ENCODE data around the gene TTN. TPM values are rescaled to one million over a fixed set of nuclear protein-coding genes. Genes with fewer than 3 reads are reported as not detected.

Gene TTN
- total RNA-seq, 2 donors from 2014 or later, result 26.5 to 94.6 TPM

- intact Hi-C loops (cut with DNase I), result no loop called here
- 91 to 96% methylated on average over 6 of the region's 6 CpGs for WGBS, 2 donors
- H3K9me3 ChIP-seq, result no peaks in the 10 kb centered on the region
- H3K27me3 ChIP-seq, result no peaks in the 10 kb centered on the region
- TF ChIP-seq CTCF (IDR thresholded peaks at IDR 0.05) (no peak), POLR2A (IDR thresholded peaks at IDR 0.05) (no peak)
- ATAC-seq (no peak), DNase-seq (no peak)
- H3K36me3 ChIP-seq (replicated peaks in 1 of 2; ENCODE audit: insufficient read depth in 1 of 2, low read depth in 2 of 2), result peaks cover 5 to 6% of the 10 kb centered on the region in 2 donors
- no peaks in the 10 kb centered on the region for H3K4me1 ChIP-seq
- H3K27ac ChIP-seq, result no peak overlapping the region
- no peak overlapping the region for H3K4me3 ChIP-seq
Measured at GRCh38 chr2:178592655-178593054, 214.6 kb downstream of the TTN start.

- ATAC-seq (no peak), DNase-seq (no peak)
- Histone ChIP-seq H3K9me3 (no peaks in the 10 kb centered on the region), H3K27ac (no peak overlapping the region), H3K4me3 (no peak overlapping the region), H3K27me3 (no peaks in the 10 kb centered on the region), H3K4me1 (no peaks in the 10 kb centered on the region), H3K36me3 (replicated peaks in 1 of 2; ENCODE audit: insufficient read depth in 1 of 2, low read depth in 2 of 2) (peaks cover 3 to 5% of the 10 kb centered on the region in 2 donors)
- 79 to 86% methylated on average over 2 of the region's 2 CpGs for WGBS, 2 donors
- TF ChIP-seq CTCF (IDR thresholded peaks at IDR 0.05), result no peak
- TF ChIP-seq POLR2A (IDR thresholded peaks at IDR 0.05), result no peak
- intact Hi-C loops (cut with DNase I), result no loop called here
Measured at GRCh38 chr2:178589335-178589734, 217.9 kb downstream of the TTN start.

- TF ChIP-seq CTCF (IDR thresholded peaks at IDR 0.05) (no peak), POLR2A (IDR thresholded peaks at IDR 0.05) (no peak)
- Histone ChIP-seq H3K27me3 (no peaks in the 10 kb centered on the region), H3K27ac (no peak overlapping the region), H3K36me3 (replicated peaks in 1 of 2; ENCODE audit: insufficient read depth in 1 of 2, low read depth in 2 of 2) (no peaks in the 10 kb centered on the region), H3K9me3 (no peaks in the 10 kb centered on the region), H3K4me1 (no peaks in the 10 kb centered on the region), H3K4me3 (no peak overlapping the region)
- WGBS, 2 donors, result 89 to 91% methylated on average over 10 of the region's 10 CpGs
- no peak for DNase-seq
- intact Hi-C loops (cut with DNase I), result no loop called here
- ATAC-seq, result no peak
Measured at GRCh38 chr2:178584666-178585065, 222.6 kb downstream of the TTN start.

GRCh38 chr2:178579006-178579405, 228.2 kb downstream of the TTN start:
- WGBS, 2 donors, result 89 to 100% methylated on average over 3 of the region's 3 CpGs
- no peak for ATAC-seq
- Histone ChIP-seq H3K9me3 (no peaks in the 10 kb centered on the region), H3K4me3 (no peak overlapping the region), H3K36me3 (replicated peaks in 1 of 2; ENCODE audit: insufficient read depth in 1 of 2, low read depth in 2 of 2) (peaks cover 0 to 20% of the 10 kb centered on the region in 2 donors), H3K27me3 (no peaks in the 10 kb centered on the region), H3K27ac (no peak overlapping the region), H3K4me1 (no peaks in the 10 kb centered on the region)
- TF ChIP-seq POLR2A (IDR thresholded peaks at IDR 0.05), result no peak
- no peak for TF ChIP-seq CTCF (IDR thresholded peaks at IDR 0.05)
- intact Hi-C loops (cut with DNase I), result no loop called here
- no peak for DNase-seq

GRCh38 chr2:178574789-178575188, 232.4 kb downstream of the TTN start:
- Histone ChIP-seq H3K36me3 (replicated peaks in 1 of 2; ENCODE audit: insufficient read depth in 1 of 2, low read depth in 2 of 2) (peaks cover 0 to 20% of the 10 kb centered on the region in 2 donors), H3K9me3 (no peaks in the 10 kb centered on the region), H3K4me1 (no peaks in the 10 kb centered on the region), H3K4me3 (no peak overlapping the region), H3K27ac (no peak overlapping the region), H3K27me3 (no peaks in the 10 kb centered on the region)
- no peak for ATAC-seq
- DNase-seq, result no peak
- TF ChIP-seq CTCF (IDR thresholded peaks at IDR 0.05), result no peak
- no peak for TF ChIP-seq POLR2A (IDR thresholded peaks at IDR 0.05)
- WGBS, 2 donors, result 90 to 98% methylated on average over 7 of the region's 7 CpGs
- intact Hi-C loops (cut with DNase I), result no loop called here
